OCI-LY3 (cell line): ENCODE data around the gene GDE1.

Experiments used
- H2AFZ ChIP-seq: fragments of 200-600, 300-600 bp; shearing (Covaris generic); 2 replicates; pipeline ENCODE4 v1.6.0; 2014; ENCODE audit warnings: antibody characterized with exemption, low read depth, low read length
- H3K27ac ChIP-seq: fragments of 200-600, 300-600 bp; sonication (generic); 2 replicates; pipeline ENCODE4 v1.5.1; 2014; ENCODE audit warnings: mild to moderate bottlenecking, low read length, moderate library complexity, mixed read lengths
- H3K27me3 ChIP-seq: fragments of 200-600, 300-600 bp; sonication (generic); 2 replicates; pipeline ENCODE4 v1.6.1; 2014; ENCODE audit warnings: low read depth, low read length, mixed read lengths
- H3K36me3 ChIP-seq: fragments of 200-600, 300-600 bp; sonication (generic); replicated peaks from 2 replicates; pipeline ENCODE3; 2014; ENCODE audit warnings: low read depth, low read length, mixed read lengths
- H3K4me1 ChIP-seq: fragments of 300-600, 200-600 bp; sonication (generic); 2 replicates; pipeline ENCODE4 v1.6.1; 2014; ENCODE audit warnings: low read length, mixed read lengths
- H3K4me2 ChIP-seq: fragments of 200-600, 300-600 bp; sonication (generic); 2 replicates; pipeline ENCODE4 v1.6.1; 2014; ENCODE audit warnings: low read length, mixed read lengths
- H3K4me3 ChIP-seq: fragments of 300-600, 200-600 bp; sonication (generic); 2 replicates; pipeline ENCODE4 v1.5.1; 2014; ENCODE audit warnings: antibody characterized with exemption, mild to moderate bottlenecking, low read length, moderate library complexity
- H3K79me2 ChIP-seq: fragments of 300-600, 200-600 bp; shearing (Covaris generic); 2 replicates; pipeline ENCODE4 v1.6.1; 2014; ENCODE audit warnings: mild to moderate bottlenecking, low read length, mixed read lengths
- H3K9ac ChIP-seq: fragments of 300-600, 200-600 bp; shearing (Covaris generic); 2 replicates; pipeline ENCODE4 v1.6.0; 2014; ENCODE audit warnings: mild to moderate bottlenecking, low read length, moderate library complexity
- H3K9me3 ChIP-seq: fragments of 200-600, 300-600 bp; shearing (Covaris generic); 2 replicates; pipeline ENCODE4 v1.6.1; 2014; ENCODE audit warnings: low read length, mixed read lengths; ENCODE audit not compliant: insufficient read depth
- H4K20me1 ChIP-seq: fragments of 200-600, 300-600 bp; sonication (generic); 2 replicates; pipeline ENCODE4 v1.6.1; 2016; ENCODE audit warnings: low read length, mixed read lengths; ENCODE audit not compliant: insufficient read depth
- CTCF ChIP-seq: fragments of 200-600, 300-600 bp; sonication (generic); IDR thresholded peaks from 2 replicates; pipeline ENCODE4 v1.5.1; 2014; ENCODE audit warnings: antibody characterized with exemption, low read length, low read depth
- EZH2phosphoT487 ChIP-seq: fragments of 200-600 bp; shearing (Covaris generic); IDR thresholded peaks from 2 replicates; pipeline ENCODE4 v1.6.1; 2018; ENCODE audit warnings: antibody characterized with exemption, mixed run types, low read depth

GDE1 gene

GRCh38 chr16:19518388-19518787, 3.5 kb downstream of the GDE1 start:
- H3K4me1 ChIP-seq = peaks cover 20% of the 10 kb centered on the region
- H2AFZ ChIP-seq = no peak overlapping the region
- peaks cover 38% of the 10 kb centered on the region for H3K79me2 ChIP-seq
- H3K27me3 ChIP-seq = no peaks in the 10 kb centered on the region
- H4K20me1 ChIP-seq = no peaks in the 10 kb centered on the region
- no peak overlapping the region for H3K4me2 ChIP-seq
- H3K9me3 ChIP-seq = no peaks in the 10 kb centered on the region
- H3K27ac ChIP-seq = no peak overlapping the region
- H3K9ac ChIP-seq = no peak overlapping the region
- H3K4me3 ChIP-seq = no peak overlapping the region
- TF ChIP-seq CTCF (no peak), EZH2phosphoT487 (no peak)
- H3K36me3 ChIP-seq = peaks cover 28% of the 10 kb centered on the region

GRCh38 chr16:19517424-19518089, 4.3 kb downstream of the GDE1 start:
- Histone ChIP-seq H3K4me1 (peaks cover 12% of the 10 kb centered on the region), H3K9ac (no peak overlapping the region), H3K4me3 (no peak overlapping the region), H3K27me3 (no peaks in the 10 kb centered on the region), H3K9me3 (no peaks in the 10 kb centered on the region), H4K20me1 (no peaks in the 10 kb centered on the region), H3K27ac (no peak overlapping the region), H3K79me2 (peaks cover 38% of the 10 kb centered on the region), H3K36me3 (peaks cover 34% of the 10 kb centered on the region), H3K4me2 (no peak overlapping the region), H2AFZ (no peak overlapping the region)
- TF ChIP-seq CTCF (no peak), EZH2phosphoT487 (no peak)

- Histone ChIP-seq H3K4me1 (peaks cover 4% of the 10 kb centered on the region; the same call in 1 of the 2 replicates), H3K27ac (no peak overlapping the region), H3K36me3 (peaks cover 34% of the 10 kb centered on the region), H4K20me1 (no peaks in the 10 kb centered on the region), H3K79me2 (peaks cover 27% of the 10 kb centered on the region), H3K4me2 (no peak overlapping the region), H2AFZ (no peak overlapping the region), H3K27me3 (no peaks in the 10 kb centered on the region), H3K9ac (no peak overlapping the region), H3K4me3 (no peak overlapping the region), H3K9me3 (no peaks in the 10 kb centered on the region)
- TF ChIP-seq CTCF = no peak
- no peak for TF ChIP-seq EZH2phosphoT487
Observed at GRCh38 chr16:19515757-19516156, 6.1 kb downstream of the GDE1 start.

- Histone ChIP-seq H3K9ac (no peak overlapping the region), H2AFZ (no peak overlapping the region), H4K20me1 (no peaks in the 10 kb centered on the region), H3K27ac (no peak overlapping the region), H3K4me1 (no peaks in the 10 kb centered on the region), H3K36me3 (peaks cover 34% of the 10 kb centered on the region), H3K4me2 (no peak overlapping the region), H3K27me3 (no peaks in the 10 kb centered on the region), H3K79me2 (peaks cover 7% of the 10 kb centered on the region; the same call in 1 of the 2 replicates), H3K4me3 (no peak overlapping the region), H3K9me3 (no peaks in the 10 kb centered on the region)
- TF ChIP-seq CTCF = no peak
- no peak for TF ChIP-seq EZH2phosphoT487
Observed at GRCh38 chr16:19513377-19514053, 8.4 kb downstream of the GDE1 start.
